Tibial artery (tissue), 4 donors: ENCODE measurements around the gene ZNF518A.

ENCODE experiments used
- DNase-seq, 2 donors: peaks; one replicate each; pipeline ENCODE4 v3.0.0-alpha.2; 2019
- H3K27ac ChIP-seq, 2 donors: fragments of 200-600 bp; sonication (generic) in 1 of 2; 1 replicate in 1 of 2; 2 replicates in 1 of 2; pipeline ENCODE4 v1.5.1; 2018 to 2019; ENCODE audit warnings: mild to moderate bottlenecking in 1 of 2
- H3K27me3 ChIP-seq, 2 donors: fragments of 200-600 bp; sonication (generic) in 1 of 2; one replicate each; pipeline versions ENCODE4 v1.5.1 to v1.6.0; 2016 to 2019
- H3K36me3 ChIP-seq, 3 donors: fragments of 200-600 bp; sonication (generic) in 2 of 3; one replicate each; pipeline ENCODE4 v1.5.1; 2016 to 2019; ENCODE audit warnings: mild to moderate bottlenecking in 2 of 3
- H3K4me1 ChIP-seq, 4 donors: fragments of 200-600 bp; sonication (generic) in 2 of 4; 1 replicate in 3 of 4; 2 replicates in 1 of 4; pipeline ENCODE4 v1.5.1; 2016 to 2019
- H3K4me3 ChIP-seq, 2 donors: fragments of 200-600 bp; sonication (generic) in 1 of 2; 1 replicate in 1 of 2; 2 replicates in 1 of 2; pipeline ENCODE4 v1.5.1; 2018 to 2019; ENCODE audit warnings: mild to moderate bottlenecking in 2 of 2
- H3K9me3 ChIP-seq, 3 donors: fragments of 200-600 bp; sonication (generic) in 1 of 3; one replicate each; pipeline ENCODE4 v1.5.1; 2016 to 2019
- CTCF ChIP-seq, 2 experiments: fragments of 200-600 bp in 1 of 2; fragments of 450-650 bp in 1 of 2; IDR thresholded peaks; one replicate each; pipeline ENCODE4 v1.5.1; 2017 to 2019; ENCODE audit warnings: antibody characterized with exemption in 2 of 2, mild to moderate bottlenecking in 1 of 2, moderate library complexity in 1 of 2
- intact Hi-C: fragments of 100-400 bp; cut with DNase I; formaldehyde crosslinking; loops from one replicate; pipeline ENCODE4 v1.15.0; 2023; ENCODE audit warnings: low total_unique reads

Gene ZNF518A

GRCh38 chr10:96124230-96125141, 5.6 kb upstream of the ZNF518A start:
- DNase-seq: no peak
- H3K27me3 ChIP-seq: peaks cover 0 to 56% of the 10 kb centered on the region in 2 donors
- no peaks in the 10 kb centered on the region for H3K4me1 ChIP-seq
- H3K9me3 ChIP-seq: no peaks in the 10 kb centered on the region
- H3K36me3 ChIP-seq: no peaks in the 10 kb centered on the region
- intact Hi-C loops: no loop called here
- H3K27ac ChIP-seq: no peak overlapping the region
- H3K4me3 ChIP-seq: no peak overlapping the region
- no peak for TF ChIP-seq CTCF (IDR thresholded peaks at IDR 0.05)

- intact Hi-C loops: no loop called here
- no peak overlapping the region for H3K27ac ChIP-seq
- no peaks in the 10 kb centered on the region for H3K9me3 ChIP-seq
- no peaks in the 10 kb centered on the region for H3K36me3 ChIP-seq
- DNase-seq: no peak
- no peak for TF ChIP-seq CTCF (IDR thresholded peaks at IDR 0.05)
- H3K4me3 ChIP-seq: no peak overlapping the region
- H3K27me3 ChIP-seq: peaks cover 0 to 50% of the 10 kb centered on the region in 2 donors
- H3K4me1 ChIP-seq: no peaks in the 10 kb centered on the region
Observed at GRCh38 chr10:96125142-96125515, 5.0 kb upstream of the ZNF518A start.

- peak; percentile 28 to 73 for DNase-seq
- intact Hi-C loops: loop anchor here (2.0 kb wide), 1 partner anchor 40 kb away; no protein-coding TSS in a partner anchor
- Histone ChIP-seq H3K27me3 (peaks cover 0 to 10% of the 10 kb centered on the region in 2 donors), H3K27ac (peak overlapping the region; percentile 85), H3K36me3 (peaks cover 12 to 23% (median 23%) of the 10 kb centered on the region in 3 donors), H3K9me3 (no peaks in the 10 kb centered on the region), H3K4me1 (peaks cover 0 to 11% (median 7%) of the 10 kb centered on the region in 4 donors), H3K4me3 (peak overlapping the region; percentile 76 to 79)
- no peak for TF ChIP-seq CTCF (IDR thresholded peaks at IDR 0.05)
Observed at GRCh38 chr10:96130326-96130995, 364 bp downstream of the ZNF518A start.

GRCh38 chr10:96131621-96132020, 1.5 kb downstream of the ZNF518A start:
- Histone ChIP-seq H3K4me1 (peaks cover 0 to 11% (median 7%) of the 10 kb centered on the region in 4 donors), H3K27ac (no peak overlapping the region), H3K4me3 (no peak overlapping the region), H3K9me3 (no peaks in the 10 kb centered on the region), H3K36me3 (peaks cover 17 to 29% (median 28%) of the 10 kb centered on the region in 3 donors), H3K27me3 (peaks cover 0 to 10% of the 10 kb centered on the region in 2 donors)
- no peak for DNase-seq
- TF ChIP-seq CTCF (IDR thresholded peaks at IDR 0.05): no peak
- intact Hi-C loops: loop anchor here (2.0 kb wide), 1 partner anchor 41 kb away; no protein-coding TSS in a partner anchor

GRCh38 chr10:96133135-96133534, 3.0 kb downstream of the ZNF518A start:
- Histone ChIP-seq H3K9me3 (no peaks in the 10 kb centered on the region), H3K4me1 (peaks cover 0 to 11% (median 7%) of the 10 kb centered on the region in 4 donors), H3K4me3 (no peak overlapping the region), H3K27ac (no peak overlapping the region), H3K36me3 (peaks cover 28 to 36% (median 30%) of the 10 kb centered on the region in 3 donors), H3K27me3 (peaks cover 0 to 5% of the 10 kb centered on the region in 2 donors)
- TF ChIP-seq CTCF (IDR thresholded peaks at IDR 0.05): no peak
- intact Hi-C loops: no loop called here
- no peak for DNase-seq
